Esophagus muscularis mucosa (tissue), 3 donors: Measurements from ENCODE around the gene STAU1.

Source experiments
- CTCF ChIP-seq, 3 experiments: fragments of 200-600 bp in 2 of 3; fragments of 450-650 bp in 1 of 3; sonication (generic) in 2 of 3; IDR thresholded peaks; one replicate each; pipeline ENCODE4 v1.5.1; 2017 to 2019; ENCODE audit warnings: antibody characterized with exemption in 3 of 3, mild to moderate bottlenecking in 2 of 3, moderate library complexity in 1 of 3
- POLR2A ChIP-seq: fragments of 450-650 bp; IDR thresholded peaks from one replicate; pipeline ENCODE4 v1.6.1; 2017; ENCODE audit warnings: antibody characterized with exemption, moderate library complexity, mild to moderate bottlenecking, low read depth
- POLR2AphosphoS5 ChIP-seq, 2 donors: sonication (generic); formaldehyde crosslinking; IDR thresholded peaks; one replicate each; pipeline ENCODE4 v1.6.1; 2017; ENCODE audit warnings: antibody characterized with exemption in 2 of 2

GRCh38 chr20:49147296-49147695 lies 40.8 kb downstream of the STAU1 start:
- TF ChIP-seq CTCF (IDR thresholded peaks at IDR 0.05) (no peak), POLR2AphosphoS5 (IDR thresholded peaks at IDR 0.05) (no peak), POLR2A (no peak)
